NCI-H146 treated with DMSO at 0.1 percent for 48 hours (cell line): ENCODE results near the gene STAM2.
"Not testable (repeated sequence)": the region's sequence is repeated elsewhere in the genome, so short reads cannot be mapped to it uniquely, and the experiment has no call there.

ENCODE experiments used
- DNase-seq: peaks from one replicate; lab custom pipeline; 2025; ENCODE audit not compliant: unreplicated experiment; lab: John Stamatoyannopoulos, UW

The STAM2 gene

GRCh38 chr2:152175368-152176112, at the start of gene STAM2:
STAM2 (minus strand) TSS chr2:152175763; CDS start chr2:152175642, 121 bp downstream.
- peak; percentile 65 for DNase-seq

DNA sequence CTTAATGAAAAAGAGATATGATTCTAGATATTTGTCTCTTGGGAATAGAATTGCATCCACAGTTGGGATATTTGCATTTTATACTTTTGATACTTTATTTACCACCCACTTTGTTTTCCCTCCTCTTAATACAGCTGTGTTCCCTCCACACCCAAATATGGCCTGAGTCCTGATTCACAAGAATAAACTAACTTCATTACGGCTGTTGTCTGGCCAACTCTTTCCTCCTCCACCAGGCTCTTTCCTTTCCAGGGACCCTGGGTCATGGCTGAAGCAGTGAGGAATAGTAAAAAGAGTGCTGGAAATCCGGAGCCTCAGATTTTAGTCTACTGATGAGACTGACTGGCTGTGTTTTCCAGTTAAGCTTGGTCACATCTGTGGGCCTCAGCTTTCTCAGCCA, 48.4 kb upstream of the STAM2 start:
- no peak for DNase-seq

DNA sequence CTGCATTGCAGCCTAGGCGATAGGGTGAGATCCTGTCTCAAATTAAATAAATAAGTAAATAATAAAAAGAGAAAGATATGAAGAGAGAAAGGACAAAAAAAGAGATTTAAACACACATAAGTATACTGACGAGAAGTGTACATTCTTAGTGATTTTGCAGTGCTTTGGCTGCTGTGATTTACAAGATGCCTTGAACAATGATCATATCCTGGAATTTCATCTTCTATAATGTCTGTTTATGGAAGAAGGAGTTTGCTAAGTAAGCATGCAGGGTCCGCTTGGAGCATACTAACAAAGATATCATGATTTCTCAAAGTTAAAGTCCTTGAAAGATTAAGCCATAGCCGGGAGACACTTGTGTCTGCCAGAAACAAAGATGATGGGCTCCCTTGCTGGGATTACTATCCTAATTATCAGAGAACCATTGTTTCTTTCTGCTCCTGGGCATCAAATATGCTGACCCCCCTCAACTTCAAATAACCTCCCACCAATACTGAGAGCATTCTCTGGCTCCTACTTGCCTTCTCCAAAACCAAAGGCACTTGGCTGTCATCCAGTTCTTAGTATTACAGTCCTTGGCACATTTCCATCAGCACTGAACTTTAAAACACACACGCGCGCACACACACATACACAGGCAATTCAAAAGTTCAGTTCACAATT, 47.5 kb upstream of the STAM2 start:
- DNase-seq = no peak

GRCh38 chr2:152221839-152222238, 46.3 kb upstream of the STAM2 start:
- no peak for DNase-seq

- no peak for DNase-seq
Observed at GRCh38 chr2:152219077-152219828, 43.7 kb upstream of the STAM2 start.

GRCh38 chr2:152201466-152201830, 25.9 kb upstream of the STAM2 start:
- DNase-seq = no peak

GRCh38 chr2:152200565-152201465, 25.3 kb upstream of the STAM2 start:
- no peak for DNase-seq

DNA sequence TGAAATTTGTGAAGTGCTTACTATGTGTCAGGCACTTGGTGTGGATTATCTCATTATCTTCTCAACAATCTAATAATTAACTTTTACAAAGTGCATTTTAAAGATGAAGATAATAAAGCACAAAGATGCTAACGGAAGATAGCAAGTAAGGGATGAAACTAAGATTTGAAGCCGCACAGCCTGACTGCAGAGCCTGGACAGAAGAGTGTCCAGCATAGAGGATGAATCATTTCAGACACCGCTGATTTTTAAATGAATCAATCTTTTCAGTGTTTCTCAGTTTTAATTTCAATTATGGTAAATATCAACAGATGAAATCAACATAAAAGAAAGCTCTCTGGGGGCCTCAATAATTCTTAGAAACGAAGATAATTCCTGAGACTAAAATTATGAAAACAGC, 24.5 kb upstream of the STAM2 start:
- DNase-seq = no peak

- no peak for DNase-seq
Observed at GRCh38 chr2:152198499-152198898, 22.9 kb upstream of the STAM2 start.

- DNase-seq = not testable (repeated sequence)
Observed at GRCh38 chr2:152197508-152198284, 22.1 kb upstream of the STAM2 start.

DNA sequence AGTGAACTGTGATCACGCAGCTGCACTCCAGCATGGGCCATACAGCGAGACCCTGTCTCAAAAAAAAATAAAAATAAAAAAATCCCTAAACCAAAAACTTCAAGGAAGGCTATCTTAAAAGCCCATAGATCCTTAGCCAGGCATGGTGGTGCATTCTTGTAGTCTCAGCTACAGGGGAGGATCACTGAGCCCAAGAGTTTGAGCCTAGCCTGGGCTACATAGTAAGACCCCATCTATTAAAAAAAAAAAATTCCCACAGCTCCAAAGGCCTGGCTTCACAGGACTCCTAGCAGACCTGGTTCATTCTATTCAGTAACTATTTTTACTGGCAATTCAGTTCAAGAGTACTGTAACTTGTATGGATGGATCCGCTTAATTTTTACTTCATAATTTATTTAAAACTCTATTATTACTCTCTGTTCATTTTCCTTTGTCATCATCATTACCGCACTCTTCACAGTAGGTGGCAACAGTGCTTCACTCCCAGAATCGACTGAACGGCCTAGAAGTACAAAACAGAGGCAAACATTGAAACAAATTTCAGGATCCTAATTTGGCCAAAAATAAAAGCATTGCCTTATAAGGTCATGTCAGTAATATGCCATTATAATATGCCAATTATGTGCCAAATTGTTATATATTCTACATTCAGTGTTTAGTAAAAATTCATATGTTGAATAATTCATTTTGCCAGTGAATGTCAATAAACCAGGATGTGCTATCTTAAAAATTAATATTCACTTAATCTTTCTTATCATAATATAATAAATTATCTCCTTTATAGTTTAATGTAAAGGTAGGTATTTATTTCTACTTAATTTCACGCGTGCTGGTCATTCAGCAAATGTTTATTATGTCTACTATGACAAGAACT, 14.3 kb upstream of the STAM2 start:
- no peak for DNase-seq

DNA sequence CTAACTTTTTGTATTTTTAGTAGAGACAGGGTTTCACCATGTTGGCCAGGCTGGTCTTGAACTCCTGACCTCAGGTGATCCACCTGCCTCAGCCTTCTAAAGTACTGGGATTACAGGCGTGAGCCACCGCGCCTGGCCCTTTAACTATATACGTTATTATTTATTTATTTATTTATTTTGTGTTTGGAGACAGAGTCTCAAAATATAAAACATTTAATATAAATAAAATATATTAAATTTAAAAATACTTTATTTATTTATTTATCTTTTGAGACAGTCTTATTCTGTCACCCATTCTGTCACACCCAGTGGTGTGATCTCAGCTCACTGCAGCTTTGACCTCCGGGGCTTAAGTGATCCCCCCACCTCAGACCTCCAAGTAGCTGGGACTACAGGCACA, 11.2 kb upstream of the STAM2 start:
- DNase-seq = not testable (repeated sequence)

GRCh38 chr2:152186262-152186661, 10.7 kb upstream of the STAM2 start:
- no peak for DNase-seq

DNA sequence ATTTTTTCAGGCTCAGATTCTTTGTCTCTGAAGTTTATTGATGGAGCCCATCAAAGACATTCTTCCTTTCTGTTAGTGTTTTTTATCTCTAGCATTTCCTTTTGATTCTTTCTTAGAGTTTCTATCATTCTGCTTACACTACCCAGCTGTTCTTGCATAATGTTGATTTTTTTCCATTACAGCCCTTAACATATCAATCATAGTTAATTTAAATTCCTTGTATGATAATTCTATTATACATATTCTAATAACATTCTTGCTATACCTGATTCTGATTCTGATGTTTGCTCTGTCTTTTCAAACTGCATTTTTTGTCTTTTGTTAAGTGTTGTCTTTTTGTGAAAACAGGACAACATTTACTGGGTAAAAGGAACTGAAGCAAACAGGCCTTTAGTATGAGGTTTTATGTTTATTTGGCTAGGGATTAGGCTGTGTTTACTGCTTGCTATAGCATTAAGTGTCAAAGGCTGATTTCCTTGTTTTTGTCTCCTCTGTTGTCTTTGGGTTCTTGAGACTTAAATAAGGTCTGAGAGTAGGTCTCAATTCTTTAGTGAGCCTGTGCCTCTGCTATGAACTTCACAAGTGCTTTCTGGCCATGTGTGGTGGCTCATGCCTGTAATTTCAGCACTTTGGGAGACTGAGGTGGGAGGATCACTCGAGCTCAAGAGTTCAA, 8.0 kb upstream of the STAM2 start:
- DNase-seq = no peak

GRCh38 chr2:152177667-152178066, 2.1 kb upstream of the STAM2 start:
- not testable (repeated sequence) for DNase-seq

DNA sequence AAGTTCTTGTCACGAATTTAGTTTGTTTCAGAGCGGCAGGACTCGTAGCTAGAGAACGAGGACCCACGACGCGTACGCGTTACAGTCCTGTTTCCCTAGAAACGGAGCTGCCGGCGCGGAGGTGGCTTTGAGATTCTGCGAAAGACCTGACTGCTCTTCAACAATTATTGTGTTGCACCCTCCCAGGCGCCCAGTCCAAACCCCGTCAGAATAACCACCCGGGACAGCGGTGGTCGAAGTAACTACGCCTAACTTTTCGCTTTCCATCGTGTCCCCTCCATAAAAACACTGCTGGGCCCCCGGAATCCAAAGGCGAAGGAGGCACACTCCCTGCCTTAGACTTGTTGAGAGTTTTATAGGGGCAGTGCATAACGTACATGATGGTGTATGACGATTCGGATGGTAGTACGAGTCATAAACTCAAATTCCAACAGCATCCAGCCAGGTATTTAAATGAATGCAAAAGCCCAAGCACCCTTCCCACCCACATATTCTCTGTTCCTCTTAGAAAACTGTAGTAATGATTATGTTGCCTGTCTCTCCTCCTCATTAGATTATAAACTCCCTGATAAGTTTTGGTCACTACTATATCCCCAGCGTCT, 651 bp upstream of the STAM2 start:
- no peak for DNase-seq

DNA sequence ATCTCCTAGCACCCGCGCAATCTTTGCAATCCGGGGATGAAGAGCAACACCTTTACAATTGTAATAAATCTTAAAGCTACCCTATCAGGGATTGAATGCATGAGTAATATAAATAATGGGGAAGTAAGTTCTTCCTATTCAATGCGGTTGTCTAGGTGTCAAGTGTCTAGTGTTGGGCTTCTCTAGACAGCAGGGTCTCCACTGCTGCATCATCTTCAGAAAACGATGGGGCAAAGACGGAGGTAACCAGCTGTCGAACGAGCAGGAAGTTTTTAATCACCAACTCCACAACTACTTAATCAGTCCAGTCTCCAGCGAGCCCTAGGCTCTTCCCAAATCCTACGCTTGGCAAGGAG, 573 bp downstream of the STAM2 start:
- DNase-seq = no peak

GRCh38 chr2:152174574-152174973, 989 bp downstream of the STAM2 start:
- no peak for DNase-seq
